Measurements from ENCODE around the gene ATXN3L. TPM values are rescaled to one million over a fixed set of nuclear protein-coding genes. Genes with fewer than 3 reads are reported as not detected.

Gene ATXN3L
- total RNA-seq, 2 experiments from 2014 or later = not detected

DNA sequence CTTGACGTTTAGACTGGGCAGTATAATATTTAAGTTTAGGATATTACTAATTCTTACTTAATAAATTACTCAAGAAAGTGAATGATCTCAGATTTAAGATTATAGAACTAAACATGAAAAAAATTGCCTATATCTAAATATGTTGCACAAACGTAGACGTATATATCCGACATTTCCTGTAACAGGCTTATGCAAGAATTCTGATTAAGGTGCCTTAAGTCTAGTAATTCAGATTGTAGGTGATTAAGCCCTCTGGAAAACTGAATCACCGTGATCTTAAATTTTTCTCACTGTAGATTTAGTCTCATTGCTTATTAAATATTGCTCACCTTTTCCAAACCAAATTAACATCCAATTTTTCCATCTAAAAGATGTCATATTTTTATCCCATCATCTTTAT lies 24.0 kb downstream of the ATXN3L start:
- no peaks in the 10 kb centered on the region for H3K4me1 ChIP-seq (ENCODE audit: insufficient read depth, low read length, poor library complexity, severe bottlenecking)
- H4K20me1 ChIP-seq (ENCODE audit: insufficient read depth, low read length) = no peaks in the 10 kb centered on the region
- no peaks in the 10 kb centered on the region for H3K36me3 ChIP-seq (ENCODE audit: insufficient read depth, low read length)
- no peak overlapping the region for H3K4me2 ChIP-seq (ENCODE audit: low read length)
- no peak for DNase-seq (ENCODE audit: low spot score)
- no peak overlapping the region for H3K27ac ChIP-seq (ENCODE audit: low read depth, low read length, poor library complexity, severe bottlenecking)
- intact Hi-C loops (cut with micrococcal nuclease; ENCODE audit: unreplicated experiment) = no loop called here
- no peaks in the 10 kb centered on the region for H3K9me3 ChIP-seq (ENCODE audit: low read length)
- CTCF ChIA-PET (ENCODE audit: unreplicated experiment) = no interaction called here
- no TSS peak for BruUV-seq (replicated peaks)
- no peak overlapping the region for H2AFZ ChIP-seq (ENCODE audit: low read length)
- POLR2A ChIA-PET = interaction anchor here (0.6 kb wide), 1 partner anchor 11 kb away, joined by 5 read pairs; no protein-coding TSS in a partner anchor
- no peaks in the 10 kb centered on the region for H3K79me2 ChIP-seq (ENCODE audit: insufficient read depth, low read depth, low read length)
- H3K4me3 ChIP-seq (ENCODE audit: low read depth, low read length, poor library complexity, severe bottlenecking) = no peak overlapping the region
- no peak for TF ChIP-seq EZH2phosphoT487 (IDR thresholded peaks at IDR 0.05; ENCODE audit: borderline replicate concordance, low read depth, low read length)
- TF ChIP-seq, protein P1, sequence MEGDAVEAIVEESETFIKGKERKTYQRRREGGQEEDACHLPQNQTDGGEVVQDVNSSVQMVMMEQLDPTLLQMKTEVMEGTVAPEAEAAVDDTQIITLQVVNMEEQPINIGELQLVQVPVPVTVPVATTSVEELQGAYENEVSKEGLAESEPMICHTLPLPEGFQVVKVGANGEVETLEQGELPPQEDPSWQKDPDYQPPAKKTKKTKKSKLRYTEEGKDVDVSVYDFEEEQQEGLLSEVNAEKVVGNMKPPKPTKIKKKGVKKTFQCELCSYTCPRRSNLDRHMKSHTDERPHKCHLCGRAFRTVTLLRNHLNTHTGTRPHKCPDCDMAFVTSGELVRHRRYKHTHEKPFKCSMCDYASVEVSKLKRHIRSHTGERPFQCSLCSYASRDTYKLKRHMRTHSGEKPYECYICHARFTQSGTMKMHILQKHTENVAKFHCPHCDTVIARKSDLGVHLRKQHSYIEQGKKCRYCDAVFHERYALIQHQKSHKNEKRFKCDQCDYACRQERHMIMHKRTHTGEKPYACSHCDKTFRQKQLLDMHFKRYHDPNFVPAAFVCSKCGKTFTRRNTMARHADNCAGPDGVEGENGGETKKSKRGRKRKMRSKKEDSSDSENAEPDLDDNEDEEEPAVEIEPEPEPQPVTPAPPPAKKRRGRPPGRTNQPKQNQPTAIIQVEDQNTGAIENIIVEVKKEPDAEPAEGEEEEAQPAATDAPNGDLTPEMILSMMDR (conservative IDR thresholded peaks at IDR 0.05; ENCODE audit: low read length) = no peak
- H3K9me2 ChIP-seq (ENCODE audit: insufficient read depth, low read length) = no peaks in the 10 kb centered on the region

DNA sequence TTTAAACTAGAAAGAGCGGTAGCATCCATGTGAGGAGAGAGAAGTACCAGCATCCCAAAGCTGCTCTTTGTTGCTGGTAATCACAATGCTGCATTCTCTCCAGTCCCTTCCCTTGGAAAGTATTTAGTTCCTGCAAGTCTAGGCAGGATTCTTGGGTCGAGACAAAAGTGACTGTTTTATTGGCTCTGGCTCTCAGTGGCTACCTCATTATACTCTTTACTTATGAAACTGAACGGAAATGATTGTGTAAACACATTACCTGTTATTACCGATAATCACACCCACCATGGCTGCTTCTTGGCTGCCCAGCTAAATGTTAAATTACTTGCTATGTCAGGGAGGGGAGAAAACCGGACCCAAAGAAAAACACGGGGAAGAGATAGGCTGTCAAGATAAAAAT lies 26.2 kb downstream of the ATXN3L start:
- no peak overlapping the region for H3K4me2 ChIP-seq (ENCODE audit: low read length)
- intact Hi-C loops (cut with micrococcal nuclease; ENCODE audit: unreplicated experiment) = no loop called here
- no peaks in the 10 kb centered on the region for H3K4me1 ChIP-seq (ENCODE audit: insufficient read depth, low read length, poor library complexity, severe bottlenecking)
- DNase-seq (ENCODE audit: low spot score) = no peak
- H3K79me2 ChIP-seq (ENCODE audit: insufficient read depth, low read depth, low read length) = no peaks in the 10 kb centered on the region
- no peaks in the 10 kb centered on the region for H4K20me1 ChIP-seq (ENCODE audit: insufficient read depth, low read length)
- POLR2A ChIA-PET = no interaction called here
- H2AFZ ChIP-seq (ENCODE audit: low read length) = no peak overlapping the region
- CTCF ChIA-PET (ENCODE audit: unreplicated experiment) = no interaction called here
- no peaks in the 10 kb centered on the region for H3K9me2 ChIP-seq (ENCODE audit: insufficient read depth, low read length)
- H3K4me3 ChIP-seq (ENCODE audit: low read depth, low read length, poor library complexity, severe bottlenecking) = no peak overlapping the region
- no peak overlapping the region for H3K27ac ChIP-seq (ENCODE audit: low read depth, low read length, poor library complexity, severe bottlenecking)
- H3K36me3 ChIP-seq (ENCODE audit: insufficient read depth, low read length) = no peaks in the 10 kb centered on the region
- no TSS peak for BruUV-seq (replicated peaks)
- H3K9me3 ChIP-seq (ENCODE audit: low read length) = no peaks in the 10 kb centered on the region
- TF ChIP-seq, protein P1 (conservative IDR thresholded peaks at IDR 0.05; ENCODE audit: low read length) = no peak
- no peak for TF ChIP-seq EZH2phosphoT487 (IDR thresholded peaks at IDR 0.05; ENCODE audit: borderline replicate concordance, low read depth, low read length)

DNA sequence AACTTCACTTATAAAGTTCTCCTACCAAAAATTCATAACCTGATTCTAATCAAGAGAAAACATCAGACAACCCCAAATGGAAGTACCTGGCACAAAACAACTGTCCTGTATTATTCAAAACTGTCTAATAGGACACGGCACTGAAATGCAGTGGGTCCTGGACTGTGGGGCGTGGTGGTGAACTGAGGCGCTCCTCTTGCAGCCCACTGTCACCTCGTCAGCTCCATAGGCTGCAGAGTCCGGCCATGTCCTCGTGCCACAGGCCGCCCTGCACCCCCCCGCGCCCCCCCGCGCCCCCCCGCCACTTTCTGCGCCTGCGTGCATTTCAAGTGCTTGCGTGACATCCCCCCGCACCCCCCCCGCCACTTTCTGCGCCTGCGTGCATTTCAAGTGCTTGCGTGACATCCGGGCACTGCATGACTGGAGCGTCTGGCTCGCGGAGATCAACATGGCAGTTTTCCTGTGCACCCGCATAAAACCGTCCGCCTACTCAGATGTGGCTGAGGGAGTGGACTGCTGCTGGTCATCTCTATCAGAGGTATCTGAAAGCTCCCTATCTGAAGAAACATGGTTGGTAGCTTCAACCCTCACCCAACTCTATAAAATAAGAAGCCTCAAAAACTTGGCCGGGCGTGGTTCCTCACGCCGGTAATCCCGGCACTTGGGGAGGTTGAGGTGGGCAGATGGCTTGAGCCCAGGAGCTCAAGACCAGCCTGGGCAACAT lies 28.8 kb downstream of the ATXN3L start:
- Histone ChIP-seq H3K79me2 (ENCODE audit: insufficient read depth, low read depth, low read length) (no peaks in the 10 kb centered on the region), H3K9me2 (ENCODE audit: insufficient read depth, low read length) (no peaks in the 10 kb centered on the region), H3K36me3 (ENCODE audit: insufficient read depth, low read length) (no peaks in the 10 kb centered on the region), H4K20me1 (ENCODE audit: insufficient read depth, low read length) (no peaks in the 10 kb centered on the region), H3K4me1 (ENCODE audit: insufficient read depth, low read length, poor library complexity, severe bottlenecking) (no peaks in the 10 kb centered on the region), H2AFZ (ENCODE audit: low read length) (no peak overlapping the region), H3K4me3 (ENCODE audit: low read depth, low read length, poor library complexity, severe bottlenecking) (no peak overlapping the region), H3K27ac (ENCODE audit: low read depth, low read length, poor library complexity, severe bottlenecking) (no peak overlapping the region), H3K4me2 (ENCODE audit: low read length) (no peak overlapping the region), H3K9me3 (ENCODE audit: low read length) (no peaks in the 10 kb centered on the region)
- no peak for TF ChIP-seq EZH2phosphoT487 (IDR thresholded peaks at IDR 0.05; ENCODE audit: borderline replicate concordance, low read depth, low read length)
- TF ChIP-seq, protein P1 (conservative IDR thresholded peaks at IDR 0.05; ENCODE audit: low read length) = no peak
- ChIA-PET CTCF (ENCODE audit: unreplicated experiment) (no interaction called here), POLR2A (interaction anchor here (0.8 kb wide), 1 partner anchor 989 kb away, joined by 3 read pairs; no protein-coding TSS in a partner anchor)
- DNase-seq (ENCODE audit: low spot score) = no peak
- intact Hi-C loops (cut with micrococcal nuclease; ENCODE audit: unreplicated experiment) = no loop called here
- no TSS peak for BruUV-seq (replicated peaks)
